Peyer's patch (tissue), 4 donors: Measurements from ENCODE around the gene MAGIX. TPM values are rescaled to one million over a fixed set of nuclear protein-coding genes. Genes with fewer than 3 reads are reported as not detected.

Experiments
- DNase-seq, 3 donors: peaks; one replicate each; pipeline ENCODE4 v3.0.0-alpha.2; 2017 to 2019
- H3K27ac ChIP-seq, 4 donors: fragments of 200-600 bp; sonication (generic); one replicate each; pipeline ENCODE4 v1.5.1; 2016 to 2019
- H3K27me3 ChIP-seq, 2 donors: fragments of 200-600 bp; sonication (generic); one replicate each; pipeline ENCODE4 v1.5.1; 2019
- H3K36me3 ChIP-seq, 3 donors: fragments of 200-600 bp; sonication (generic); one replicate each; pipeline ENCODE4 v1.5.1; 2016 to 2019
- H3K4me1 ChIP-seq, 4 donors: fragments of 200-600 bp; sonication (generic); one replicate each; pipeline ENCODE4 v1.5.1; 2016 to 2019
- H3K4me3 ChIP-seq, 4 donors: fragments of 200-600 bp; sonication (generic); 1 replicate in 3 of 4; 2 replicates in 1 of 4; pipeline ENCODE4 v1.5.1; 2016 to 2019; ENCODE audit warnings: mild to moderate bottlenecking in 1 of 4
- H3K9me3 ChIP-seq, 4 donors: fragments of 200-600 bp; sonication (generic); one replicate each; pipeline ENCODE4 v1.5.1; 2016 to 2019; ENCODE audit warnings: mild to moderate bottlenecking in 1 of 4
- CTCF ChIP-seq, 6 experiments: fragments of 450-650 bp in 4 of 6; fragments of 200-600 bp in 2 of 6; sonication (generic) in 1 of 6; IDR thresholded peaks; one replicate each; pipeline ENCODE4 v1.5.1; 2017 to 2019; ENCODE audit warnings: antibody characterized with exemption in 6 of 6, mild to moderate bottlenecking in 3 of 6, moderate library complexity in 1 of 6
- POLR2A ChIP-seq, 2 donors: fragments of 450-650 bp; IDR thresholded peaks; one replicate each; pipeline ENCODE4 v1.5.1; 2017; ENCODE audit warnings: antibody characterized with exemption in 2 of 2, mild to moderate bottlenecking in 2 of 2, moderate library complexity in 2 of 2
- total RNA-seq, 4 donors: library from RNA; depleted of rRNA; stranded (reverse); fragments of >200 nt; gene quantifications; one replicate each; pipeline ENCODE4 v1.1.0, GENCODE V29; 2016

The MAGIX gene
- total RNA-seq, 4 donors from 2014 or later: 5.8 to 14.4 (median 11.6) TPM; not detected in 1

DNA sequence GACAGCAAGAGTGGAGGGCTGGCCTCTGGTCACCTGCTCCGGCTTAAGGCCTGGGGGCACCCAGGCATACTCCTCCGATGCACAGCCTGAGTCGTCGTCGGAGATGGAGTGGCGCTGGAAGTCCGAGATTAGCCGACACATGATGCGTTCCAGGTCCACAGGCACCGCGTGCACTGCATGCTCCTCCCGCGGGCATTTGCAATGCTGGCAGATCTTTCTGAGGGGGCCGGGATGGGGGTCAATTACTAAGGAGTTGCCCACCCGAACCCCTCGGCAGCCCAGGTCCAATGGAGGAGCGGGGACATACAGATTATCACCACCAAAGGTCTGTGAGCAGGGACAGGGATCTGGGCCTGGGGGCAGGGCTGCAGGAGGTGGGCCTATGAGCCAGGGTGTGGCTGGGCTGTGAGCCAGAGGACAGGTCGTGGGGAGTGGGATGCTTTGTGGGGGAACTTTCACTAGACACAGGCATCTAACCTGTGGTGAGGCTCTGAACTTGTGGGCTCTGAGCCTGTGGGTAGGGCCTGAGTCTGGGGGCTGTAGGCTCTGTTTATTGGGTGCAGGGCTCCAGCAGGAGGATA, 21.2 kb downstream of the MAGIX start:
- peak overlapping the region in 3 of 4 donors; percentile 59 to 78 (median 70) for H3K27ac ChIP-seq
- H3K4me3 ChIP-seq: peak overlapping the region in 1 of 4 donors; percentile 50
- H3K36me3 ChIP-seq: peaks cover 0 to 7% (median 0%) of the 10 kb centered on the region in 3 donors
- no peaks in the 10 kb centered on the region for H3K9me3 ChIP-seq
- TF ChIP-seq POLR2A (IDR thresholded peaks at IDR 0.05) (no peak), CTCF (IDR thresholded peaks at IDR 0.05) (no peak)
- DNase-seq: no peak
- H3K4me1 ChIP-seq: peaks cover 0 to 6% (median 0%) of the 10 kb centered on the region in 4 donors
- no peaks in the 10 kb centered on the region for H3K27me3 ChIP-seq

DNA sequence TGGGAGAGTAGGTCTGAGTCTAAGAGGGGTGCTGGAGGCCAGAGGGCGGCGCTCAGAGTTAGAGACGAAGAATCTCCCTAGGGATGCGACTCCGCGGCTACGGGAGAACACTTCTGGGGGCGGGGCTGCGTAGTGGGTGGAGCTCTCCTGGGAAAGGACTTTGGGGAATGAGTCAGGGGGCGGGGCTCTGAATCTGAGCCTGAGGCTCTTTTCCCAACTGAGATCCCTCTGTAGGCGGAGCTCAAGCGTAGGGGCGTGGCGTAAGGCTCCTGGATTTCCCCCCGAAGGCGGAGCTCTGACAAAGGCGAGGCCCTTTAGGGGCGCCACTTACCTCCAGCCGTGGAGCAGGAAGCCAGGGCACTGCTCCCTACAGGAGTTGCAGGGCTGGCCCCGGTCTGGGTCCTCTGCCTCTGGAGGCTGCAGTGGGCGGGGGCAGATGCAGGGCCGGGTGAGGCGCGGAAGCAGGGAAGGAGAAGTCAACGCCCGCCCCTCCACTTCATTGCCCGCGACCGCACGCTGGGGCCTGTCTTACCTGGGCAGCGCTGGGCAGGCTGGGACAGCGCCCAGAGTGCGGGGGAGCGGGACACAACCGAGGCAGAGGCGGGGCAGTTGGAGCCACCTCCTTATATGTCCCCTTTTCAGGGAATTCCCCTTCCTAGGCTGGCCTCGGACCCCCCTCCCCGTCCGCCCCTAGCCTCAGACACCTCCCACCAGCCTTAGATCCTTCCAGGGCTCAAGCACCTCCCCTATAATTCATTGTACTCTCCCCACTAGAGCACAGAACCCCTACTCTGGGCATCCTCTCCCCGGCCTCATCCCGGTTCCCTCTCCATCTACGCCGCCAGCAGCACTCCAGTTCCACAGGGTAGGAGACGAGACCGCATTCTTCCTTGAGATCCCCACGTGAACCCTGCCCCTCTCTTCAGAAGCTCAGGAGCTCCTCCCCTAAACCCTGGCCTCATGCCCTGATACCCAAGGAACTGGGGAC, 22.0 kb downstream of the MAGIX start:
- Histone ChIP-seq H3K4me3 (peak overlapping the region; percentile 21 to 63 (median 55)), H3K4me1 (peaks cover 0 to 6% (median 0%) of the 10 kb centered on the region in 4 donors), H3K27ac (peak overlapping the region; percentile 49 to 83 (median 74)), H3K9me3 (no peaks in the 10 kb centered on the region), H3K27me3 (no peaks in the 10 kb centered on the region), H3K36me3 (peaks cover 0 to 7% (median 0%) of the 10 kb centered on the region in 3 donors)
- peak; percentile 70 to 74 for TF ChIP-seq POLR2A (IDR thresholded peaks at IDR 0.05)
- TF ChIP-seq CTCF (IDR thresholded peaks at IDR 0.05): no peak
- peak; percentile 55 to 94 (median 90) for DNase-seq

DNA sequence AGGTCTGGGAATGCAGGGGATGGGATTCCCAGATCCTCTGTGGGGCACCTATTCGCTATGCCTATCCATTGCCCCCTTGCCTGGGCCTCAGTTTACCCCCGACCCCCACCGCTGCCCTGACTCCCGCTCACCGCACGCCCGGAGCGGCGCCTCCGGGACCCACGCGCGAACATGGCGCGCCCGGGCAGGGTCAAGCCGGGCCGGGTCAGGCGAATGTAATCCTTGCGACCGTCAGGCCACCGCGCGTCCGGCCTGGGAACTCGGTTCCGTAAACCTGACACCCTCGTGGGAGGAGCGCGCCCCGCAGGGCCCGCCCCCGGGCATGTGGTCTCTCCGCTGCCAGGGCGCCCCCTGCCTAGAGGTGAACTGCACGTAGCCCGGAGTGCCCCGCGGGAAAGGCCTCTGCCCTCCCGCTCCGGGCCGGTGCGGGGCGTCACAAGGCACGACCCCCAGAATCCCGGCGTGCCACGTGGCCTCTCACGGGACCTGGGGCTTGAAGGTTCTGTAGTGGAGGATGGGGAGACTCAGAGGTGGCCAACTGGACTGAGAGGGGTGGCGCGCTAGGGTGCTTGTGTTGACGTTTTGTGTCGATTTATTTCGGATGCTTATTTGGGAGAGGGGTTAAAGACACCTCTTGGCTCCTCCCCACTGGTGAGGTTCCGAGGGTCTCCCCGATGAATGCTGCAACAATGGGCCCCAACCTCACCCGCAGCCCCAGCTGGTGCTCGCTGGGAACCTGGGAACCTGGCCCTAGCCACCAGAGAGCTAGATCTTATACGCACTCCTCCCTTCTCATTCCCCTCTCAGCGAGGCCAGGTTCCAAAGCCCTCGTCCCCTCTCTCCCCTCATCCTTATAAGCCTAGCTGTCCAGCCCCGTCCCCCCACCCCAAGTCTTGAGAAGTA, 23.8 kb downstream of the MAGIX start, which contains the start of gene PRICKLE3:
PRICKLE3 (minus strand) TSS at position 249 of the 903 bp plus-strand sequence; CDS start at position 173, 76 bp downstream.
- H3K27me3 ChIP-seq: no peaks in the 10 kb centered on the region
- TF ChIP-seq CTCF (IDR thresholded peaks at IDR 0.05) (peak in 5 of 6 experiments; percentile 30 to 44 (median 38)), POLR2A (IDR thresholded peaks at IDR 0.05) (peak; percentile 29 to 61)
- peak; percentile 86 to 94 (median 87) for DNase-seq
- peaks cover 0 to 7% (median 0%) of the 10 kb centered on the region in 3 donors for H3K36me3 ChIP-seq
- peak within 1 kb of the TSS; percentile 62 to 85 (median 80) for H3K27ac ChIP-seq
- H3K4me3 ChIP-seq: peak within 1 kb of the TSS; percentile 50 to 63 (median 56)
- H3K4me1 ChIP-seq: peaks cover 0 to 6% (median 0%) of the 10 kb centered on the region in 4 donors
- H3K9me3 ChIP-seq: no peaks in the 10 kb centered on the region

- H3K27ac ChIP-seq: peak overlapping the region in 1 of 4 donors; percentile 85
- no peak for DNase-seq
Measured at GRCh38 chrX:49187028-49187394, 24.5 kb downstream of the MAGIX start.

More at GRCh38 chrX:49187028-49187394, 24.5 kb downstream of the MAGIX start:
- H3K4me1 ChIP-seq: peaks cover 0 to 6% (median 0%) of the 10 kb centered on the region in 4 donors
- H3K9me3 ChIP-seq: no peaks in the 10 kb centered on the region
- no peak for TF ChIP-seq POLR2A (IDR thresholded peaks at IDR 0.05)
- no peak for TF ChIP-seq CTCF (IDR thresholded peaks at IDR 0.05)
- no peak overlapping the region for H3K4me3 ChIP-seq
- H3K27me3 ChIP-seq: no peaks in the 10 kb centered on the region
- H3K36me3 ChIP-seq: peaks cover 0 to 7% (median 0%) of the 10 kb centered on the region in 3 donors
